Astrocyte of the spinal cord (primary cell): ENCODE measurements around the gene EPHA3.

Experiments used
- DNase-seq: peaks from one replicate; pipeline ENCODE4 v3.0.0; 2011; ENCODE audit warnings: low read depth, low spot score
- H3K4me3 ChIP-seq: 2 replicates; pipeline ENCODE4 v1.5.1; 2011; ENCODE audit warnings: low read depth, mild to moderate bottlenecking, low read length, moderate library complexity
- CTCF ChIP-seq: IDR thresholded peaks from 2 replicates; pipeline ENCODE4 v1.5.1; 2012; ENCODE audit warnings: low read depth, mild to moderate bottlenecking, low read length, inconsistent platforms
- in situ Hi-C: cut with HindIII; loops from 2 replicates; pipeline ENCODE4 v1.10.0; 2017; ENCODE audit warnings: low sequenced_read_pairs

EPHA3 gene

DNA sequence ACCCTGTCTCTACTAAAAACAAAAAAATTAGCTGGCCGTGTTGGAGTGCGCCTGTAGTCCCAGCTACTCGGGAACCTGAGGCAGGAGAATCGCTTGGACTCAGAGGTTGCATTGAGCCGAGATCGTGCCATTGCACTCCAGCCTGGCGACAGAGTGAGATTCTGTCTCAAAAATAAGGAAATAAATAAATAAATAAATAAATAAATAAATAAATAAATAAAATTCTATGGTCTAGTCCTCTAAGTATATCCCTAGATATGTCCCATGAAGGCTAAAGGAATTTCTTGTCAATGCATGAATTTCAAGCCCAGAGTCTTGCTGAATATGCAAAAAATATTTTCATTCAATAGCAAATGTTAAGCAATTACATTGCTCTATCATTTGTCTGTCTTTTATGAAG is 149.0 kb downstream of the EPHA3 start:
- DNase-seq, result no peak
- TF ChIP-seq CTCF, result no peak
- H3K4me3 ChIP-seq, result no peak overlapping the region
- in situ Hi-C loops, result no loop called here

GRCh38 chr3:89256882-89257281 is 149.5 kb downstream of the EPHA3 start:
- no peak for DNase-seq
- TF ChIP-seq CTCF, result no peak
- no peak overlapping the region for H3K4me3 ChIP-seq
- in situ Hi-C loops, result no loop called here

GRCh38 chr3:89260721-89261120 is 153.3 kb downstream of the EPHA3 start:
- in situ Hi-C loops, result no loop called here
- DNase-seq, result no peak
- no peak for TF ChIP-seq CTCF
- no peak overlapping the region for H3K4me3 ChIP-seq

GRCh38 chr3:89261673-89262072 is 154.3 kb downstream of the EPHA3 start:
- H3K4me3 ChIP-seq, result no peak overlapping the region
- no peak for TF ChIP-seq CTCF
- DNase-seq, result no peak
- in situ Hi-C loops, result no loop called here

DNA sequence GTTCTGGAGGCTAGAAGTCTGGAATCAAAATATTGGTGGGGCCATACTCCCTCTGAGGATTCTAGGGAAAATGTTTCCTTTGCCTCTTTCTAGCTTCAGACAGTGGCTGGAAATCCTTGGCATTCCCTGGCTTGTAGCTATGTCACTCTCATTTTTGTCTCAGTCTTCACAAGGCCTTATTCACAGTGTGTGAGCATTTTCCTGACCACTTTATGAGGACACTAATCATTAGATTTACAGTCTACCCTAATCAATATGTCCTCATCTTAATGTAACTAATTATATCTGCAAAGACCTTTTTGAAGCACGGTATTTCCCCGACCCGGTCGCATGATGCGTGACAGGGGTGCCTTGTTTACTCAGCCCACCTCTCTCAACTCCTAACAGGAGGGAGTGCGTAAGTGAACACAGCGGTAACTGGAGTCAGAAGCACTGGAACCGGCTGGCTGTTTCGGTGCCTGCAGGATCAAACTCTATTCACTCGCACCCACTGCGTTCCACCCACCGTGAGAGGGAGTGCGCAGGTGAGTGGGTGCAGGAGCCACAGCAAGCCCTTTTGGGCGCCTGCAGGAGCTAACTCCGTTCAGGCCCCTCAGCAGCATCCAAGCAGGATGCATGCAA is 155.0 kb downstream of the EPHA3 start:
- no peak for DNase-seq
- TF ChIP-seq CTCF, result no peak
- no peak overlapping the region for H3K4me3 ChIP-seq
- in situ Hi-C loops, result no loop called here

- TF ChIP-seq CTCF, result no peak
- no peak overlapping the region for H3K4me3 ChIP-seq
- DNase-seq, result no peak
- in situ Hi-C loops, result no loop called here
Observed at GRCh38 chr3:89264037-89264560, 156.7 kb downstream of the EPHA3 start.
